Endothelial cell of umbilical vein (primary cell): Measurements from ENCODE around the gene ADAMTSL2. TPM values are rescaled to one million over a fixed set of nuclear protein-coding genes. Genes with fewer than 3 reads are reported as not detected.

ENCODE experiments used
- BruUV-seq: library from RNA; stranded (reverse); fragments of 400-500 nt; replicated peaks from 2 replicates; lab custom pipeline; 2021; lab: Mats Ljungman, UMichigan
- CTCF ChIA-PET: fragments of 300-600, 350-600 bp; sonication (Branson Sonifier 250); formaldehyde crosslinking; loops from one replicate; lab custom pipeline; 2021; ENCODE audit warnings: antibody characterized with exemption, inconsistent platforms; lab: Charles Lee
- POLR2A ChIA-PET: fragments of 300-600, 350-600 bp; sonication (Branson Sonifier 250); formaldehyde crosslinking; loops from one replicate; lab custom pipeline; 2021; ENCODE audit warnings: antibody characterized with exemption, inconsistent platforms; lab: Charles Lee
- DNase-seq: peaks from one replicate; pipeline ENCODE4 v3.0.0-alpha.2; 2011; ENCODE audit warnings: low read depth, low spot score
- FAIRE-seq: peaks from 2 replicates; lab custom pipeline; 2011; peaks lifted over from hg19 to GRCh38; lab: Jason Lieb, UNC
- H2AFZ ChIP-seq: 2 replicates; pipeline ENCODE4 v1.6.0; 2012; ENCODE audit warnings: low read depth, low read length, control low read depth, inconsistent platforms
- H3K27ac ChIP-seq: 2 replicates; pipeline ENCODE4 v1.5.1; 2011; ENCODE audit warnings: low read depth, mild to moderate bottlenecking, control low read depth, low read length, moderate library complexity; ENCODE audit not compliant: insufficient read depth
- H3K27me3 ChIP-seq, 2 experiments: 2 replicates each; pipeline versions ENCODE4 v1.6.0 to v1.6.1; 2011; ENCODE audit warnings: low read length in 2 of 2, mixed read lengths in 1 of 2; ENCODE audit not compliant: control insufficient read depth in 2 of 2, insufficient read depth in 2 of 2
- H3K36me3 ChIP-seq, 2 experiments: 2 replicates in 1 of 2; 3 replicates in 1 of 2; pipeline ENCODE4 v1.5.1; 2011; ENCODE audit warnings: low read length in 2 of 2, mild to moderate bottlenecking in 1 of 2, moderate library complexity in 1 of 2; ENCODE audit not compliant: control insufficient read depth in 2 of 2, insufficient read depth in 2 of 2; ENCODE audit errors: extremely low read depth in 1 of 2
- H3K4me1 ChIP-seq: 3 replicates; pipeline ENCODE4 v1.5.1; 2011; ENCODE audit warnings: mild to moderate bottlenecking, low read length; ENCODE audit not compliant: control insufficient read depth, insufficient read depth; ENCODE audit errors: extremely low read depth
- H3K4me2 ChIP-seq: 2 replicates; pipeline ENCODE4 v1.6.1; 2011; ENCODE audit warnings: low read length, control low read depth, mixed read lengths; ENCODE audit not compliant: insufficient read depth
- H3K4me3 ChIP-seq, 3 experiments: fragments of 200-600 bp in 1 of 3; sonication (generic), shearing (Covaris generic) in 1 of 3; replicated peaks in 1 of 3; 2 replicates each; pipeline ENCODE4 v1.5.1; 2011 to 2016; ENCODE audit warnings: control low read depth in 3 of 3, low read length in 3 of 3, mild to moderate bottlenecking in 2 of 3, inconsistent platforms in 1 of 3, low read depth in 1 of 3, moderate library complexity in 1 of 3; ENCODE audit not compliant: insufficient read depth in 1 of 3
- H3K79me2 ChIP-seq: 2 replicates; pipeline ENCODE4 v1.6.0; 2012; ENCODE audit warnings: low read length, inconsistent platforms; ENCODE audit not compliant: control insufficient read depth, insufficient read depth
- H3K9ac ChIP-seq: replicated peaks from 2 replicates; pipeline ENCODE3; 2011; ENCODE audit warnings: low read length, control low read depth; ENCODE audit not compliant: insufficient read depth; ENCODE audit errors: extremely low read depth
- H3K9me1 ChIP-seq: replicated peaks from 3 replicates; pipeline ENCODE4 v1.6.0; 2011; ENCODE audit warnings: mild to moderate bottlenecking, low read length; ENCODE audit not compliant: control insufficient read depth, insufficient read depth; ENCODE audit errors: extremely low read depth
- H3K9me3 ChIP-seq: replicated peaks from 2 replicates; pipeline ENCODE4 v1.5.1; 2012; ENCODE audit warnings: low read length, inconsistent platforms; ENCODE audit not compliant: control insufficient read depth, insufficient read depth
- H4K20me1 ChIP-seq: replicated peaks from 2 replicates; pipeline ENCODE3; 2011; ENCODE audit warnings: mild to moderate bottlenecking, low read length; ENCODE audit not compliant: control insufficient read depth, insufficient read depth; ENCODE audit errors: extremely low read depth
- EZH2 ChIP-seq: IDR thresholded peaks from 2 replicates; pipeline ENCODE4 v1.6.1; 2012; ENCODE audit warnings: borderline replicate concordance, low read depth, mild to moderate bottlenecking, moderate library complexity, low read length, inconsistent platforms; ENCODE audit not compliant: severe bottlenecking
- FOS ChIP-seq: IDR thresholded peaks from 2 replicates; pipeline ENCODE4 v1.6.1; 2011; ENCODE audit warnings: mild to moderate bottlenecking, low read length, moderate library complexity, borderline replicate concordance; ENCODE audit not compliant: insufficient read depth
- GATA2 ChIP-seq: IDR thresholded peaks from 2 replicates; pipeline ENCODE4 v1.7.0; 2011; ENCODE audit warnings: low read depth, mild to moderate bottlenecking, moderate library complexity, mixed read lengths, low read length; ENCODE audit not compliant: insufficient read length, insufficient read depth
- JUN ChIP-seq: IDR thresholded peaks from 2 replicates; pipeline ENCODE4 v1.6.1; 2011; ENCODE audit warnings: borderline replicate concordance, low read depth; ENCODE audit not compliant: insufficient read length, insufficient read depth
- MYC ChIP-seq: IDR thresholded peaks from one replicate; pipeline ENCODE4 v1.6.1; 2011; ENCODE audit warnings: mild to moderate bottlenecking, low read depth, low read length
- POLR2A ChIP-seq: IDR thresholded peaks from 2 replicates; pipeline ENCODE4 v1.6.1; 2012; ENCODE audit warnings: low read depth, mild to moderate bottlenecking, control low read depth, low read length
- POLR2AphosphoS5 ChIP-seq: IDR thresholded peaks from 2 replicates; pipeline ENCODE4 v1.6.1; 2012; ENCODE audit warnings: low read depth, mild to moderate bottlenecking, control low read depth, low read length, moderate library complexity; ENCODE audit not compliant: insufficient read depth
- dilution Hi-C: fragments of 300-500 bp; cut with MboI; formaldehyde crosslinking; loops from one replicate; pipeline ENCODE4 v1.15.0; 2019; ENCODE audit warnings: low sequenced_read_pairs; ENCODE audit not compliant: extremely low pct_ligation_motif_present
- intact Hi-C: fragments of 100-400 bp; cut with micrococcal nuclease; formaldehyde crosslinking; loops from one replicate; pipeline ENCODE4 v1.10.0; 2022
- polyA plus RNA-seq, 4 experiments: library from polyadenylated mRNA; depleted of rRNA in 3 of 4; stranded (reverse) in 3 of 4; unstranded in 1 of 4; fragments of >200 nt; gene quantifications; 2 replicates each; pipeline versions ENCODE4 v1.2.1 to v1.2.3, GENCODE V29; 2011 to 2012; ENCODE audit warnings: missing spikeins in 1 of 4
- total RNA-seq: library from RNA; stranded (reverse); gene quantifications from 2 replicates; pipeline ENCODE4 v1.2.3, GENCODE V29; 2021
- TF ChIP-seq, protein P1 (sequence below): IDR thresholded peaks from 2 replicates; pipeline ENCODE4 v1.6.1; 2011; ENCODE audit not compliant: insufficient read depth, insufficient read length
- TF ChIP-seq, protein P2 (sequence below), 2 donors: IDR thresholded peaks; 1 replicate in 1 of 2; 2 replicates in 1 of 2; pipeline ENCODE4 v1.5.1; 2011; ENCODE audit warnings: low read length in 2 of 2, mild to moderate bottlenecking in 2 of 2, moderate library complexity in 2 of 2, control low read depth in 1 of 2, inconsistent platforms in 1 of 2, low read depth in 1 of 2; ENCODE audit not compliant: insufficient read depth in 1 of 2; ENCODE audit errors: extremely low read depth in 1 of 2

The ADAMTSL2 gene
- total and polyA plus RNA-seq, 2 donors (not counting 3 experiments of a cell fraction or from before 2014, with no cell fraction given) = not detected

DNA sequence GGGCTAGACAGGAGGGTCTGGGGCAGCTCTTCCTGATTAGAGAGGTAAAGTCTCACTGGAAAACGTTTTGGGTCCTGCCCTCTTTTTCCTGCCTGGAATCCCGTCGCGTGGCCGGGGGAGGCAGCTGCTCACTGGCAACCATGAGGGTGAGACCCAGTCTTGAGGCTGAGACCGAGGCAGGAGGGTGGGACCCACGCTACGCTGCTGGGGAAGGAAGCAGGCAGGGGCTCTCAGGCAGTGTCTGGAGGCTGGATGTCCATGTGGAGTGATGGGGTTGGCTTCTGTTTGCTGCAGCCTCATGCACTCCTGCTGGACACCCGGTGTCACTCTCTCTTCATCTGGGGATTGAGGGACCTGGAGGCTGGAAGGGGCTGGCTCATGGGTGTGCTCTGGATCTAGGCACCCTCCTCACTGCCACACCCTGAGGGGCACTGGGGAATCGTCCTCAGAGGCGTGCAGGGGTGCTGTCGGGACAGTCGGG, 44.3 kb upstream of the ADAMTSL2 start:
- dilution Hi-C loops = no loop called here
- BruUV-seq = no TSS peak
- Histone ChIP-seq H3K4me1 (no peaks in the 10 kb centered on the region), H3K4me3 (no peak overlapping the region), H3K79me2 (no peaks in the 10 kb centered on the region), H3K9me1 (no peaks in the 10 kb centered on the region), H2AFZ (no peak overlapping the region), H3K9me3 (no peaks in the 10 kb centered on the region), H3K9ac (no peak overlapping the region), H3K27me3 (no peaks in the 10 kb centered on the region), H3K4me2 (no peak overlapping the region), H4K20me1 (no peaks in the 10 kb centered on the region), H3K27ac (no peak overlapping the region), H3K36me3 (no peaks in the 10 kb centered on the region)
- POLR2A ChIA-PET = no interaction called here
- TF ChIP-seq MYC = no peak
- TF ChIP-seq POLR2A = no peak
- TF ChIP-seq POLR2AphosphoS5 = no peak
- TF ChIP-seq, protein P1, sequence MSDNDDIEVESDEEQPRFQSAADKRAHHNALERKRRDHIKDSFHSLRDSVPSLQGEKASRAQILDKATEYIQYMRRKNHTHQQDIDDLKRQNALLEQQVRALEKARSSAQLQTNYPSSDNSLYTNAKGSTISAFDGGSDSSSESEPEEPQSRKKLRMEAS = no peak
- TF ChIP-seq FOS = no peak
- TF ChIP-seq GATA2 = no peak
- TF ChIP-seq EZH2 = no peak
- TF ChIP-seq, protein P2, sequence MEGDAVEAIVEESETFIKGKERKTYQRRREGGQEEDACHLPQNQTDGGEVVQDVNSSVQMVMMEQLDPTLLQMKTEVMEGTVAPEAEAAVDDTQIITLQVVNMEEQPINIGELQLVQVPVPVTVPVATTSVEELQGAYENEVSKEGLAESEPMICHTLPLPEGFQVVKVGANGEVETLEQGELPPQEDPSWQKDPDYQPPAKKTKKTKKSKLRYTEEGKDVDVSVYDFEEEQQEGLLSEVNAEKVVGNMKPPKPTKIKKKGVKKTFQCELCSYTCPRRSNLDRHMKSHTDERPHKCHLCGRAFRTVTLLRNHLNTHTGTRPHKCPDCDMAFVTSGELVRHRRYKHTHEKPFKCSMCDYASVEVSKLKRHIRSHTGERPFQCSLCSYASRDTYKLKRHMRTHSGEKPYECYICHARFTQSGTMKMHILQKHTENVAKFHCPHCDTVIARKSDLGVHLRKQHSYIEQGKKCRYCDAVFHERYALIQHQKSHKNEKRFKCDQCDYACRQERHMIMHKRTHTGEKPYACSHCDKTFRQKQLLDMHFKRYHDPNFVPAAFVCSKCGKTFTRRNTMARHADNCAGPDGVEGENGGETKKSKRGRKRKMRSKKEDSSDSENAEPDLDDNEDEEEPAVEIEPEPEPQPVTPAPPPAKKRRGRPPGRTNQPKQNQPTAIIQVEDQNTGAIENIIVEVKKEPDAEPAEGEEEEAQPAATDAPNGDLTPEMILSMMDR (IDR thresholded peaks at IDR 0.05; ENCODE audit: extremely low read depth in 1 of 2, insufficient read depth in 1 of 2, low read depth in 1 of 2, low read length in 2 of 2) = no peak
- TF ChIP-seq JUN = no peak
- DNase-seq (no peak), FAIRE-seq (no peak)
- intact Hi-C loops = no loop called here
- CTCF ChIA-PET = interaction anchor here (0.8 to 2.2 kb wide), 4 partner anchors 9 to 468 kb away, joined by 3 to 9 read pairs (median 3); partner anchors contain the start of gene SLC2A6
